ENCODE measurements around the gene OR52H1. TPM values are rescaled to one million over a fixed set of nuclear protein-coding genes. Genes with fewer than 3 reads are reported as not detected.
A peak's percentile ranks its signal among the peaks of the same experiment; 100 is the strongest.
"Not testable (repeated sequence)": the region's sequence is repeated elsewhere in the genome, so short reads cannot be mapped to it uniquely, and the experiment has no call there.

OR52H1 gene
- total and polyA plus RNA-seq, 9 of the 15 experiments (the other 6 are each of a cell fraction or from before 2014, with no cell fraction given), result 0.15 TPM; not detected in 8

GRCh38 chr11:5589906-5590305 lies 41.6 kb upstream of the OR52H1 start:
- H3K79me2 ChIP-seq (ENCODE audit: control insufficient read depth, insufficient read depth, low read length); DNase-seq (ENCODE audit: extremely low read depth in 1 of 4, low spot score in 3 of 4); H3K4me3 ChIP-seq; FAIRE-seq; H3K9me1 ChIP-seq (ENCODE audit: control insufficient read depth, insufficient read depth, low read length); ATAC-seq; H3K27ac ChIP-seq (ENCODE audit: extremely low read depth, low read depth, low read length); in situ Hi-C loops (cut with MboI); H3K9ac ChIP-seq (ENCODE audit: insufficient read depth in 1 of 2, low read depth in 2 of 2, low read length in 2 of 2); H3K27me3 ChIP-seq (ENCODE audit: control insufficient read depth in 2 of 2, insufficient read depth in 2 of 2, low read length in 2 of 2); CTCF ChIA-PET (ENCODE audit: low intra/inter-chr PET ratio); H3K4me1 ChIP-seq (replicated peaks in 1 of 2; ENCODE audit: control insufficient read depth in 2 of 2, insufficient read depth in 2 of 2, low read length in 2 of 2); H2AFZ ChIP-seq (ENCODE audit: low read depth, low read length); H3K36me3 ChIP-seq (ENCODE audit: control insufficient read depth, insufficient read depth, low read length); H4K20me1 ChIP-seq (replicated peaks; ENCODE audit: control insufficient read depth, insufficient read depth, low read length); H3K4me2 ChIP-seq (ENCODE audit: insufficient read depth, low read length); BruUV-seq (replicated peaks); H3K9me3 ChIP-seq (replicated peaks; ENCODE audit: control insufficient read depth, insufficient read depth, low read depth, low read length): not testable (repeated sequence)
- 94% methylated on average over 10 of the region's 31 CpGs for WGBS (ENCODE audit: insufficient coverage, low coverage, missing lambda C conversion rate)
- POLR2A ChIA-PET, result interaction anchor here (1.0 to 1.5 kb wide), 2 partner anchors 10 to 84 kb away, joined by 3 to 4 read pairs; no protein-coding TSS in a partner anchor
- intact Hi-C loops (cut with micrococcal nuclease), result loop anchor here (10.0 kb wide), 2 partner anchors 85 to 305 kb away; partner anchors contain the start of gene UBQLN3
- peak; percentile 76 for TF ChIP-seq ZBTB33 (CRISPR knock-in tag; IDR thresholded peaks at IDR 0.05)

- H3K9me1 ChIP-seq (ENCODE audit: control insufficient read depth, insufficient read depth, low read length); H3K4me3 ChIP-seq; H3K4me2 ChIP-seq (ENCODE audit: insufficient read depth, low read length); intact Hi-C loops (cut with micrococcal nuclease); DNase-seq (ENCODE audit: extremely low read depth in 1 of 4, low spot score in 3 of 4); FAIRE-seq; CTCF ChIA-PET (ENCODE audit: low intra/inter-chr PET ratio); ATAC-seq; H3K27ac ChIP-seq (ENCODE audit: extremely low read depth, low read depth, low read length); in situ Hi-C loops (cut with MboI); POLR2A ChIA-PET; H3K79me2 ChIP-seq (ENCODE audit: control insufficient read depth, insufficient read depth, low read length); H3K9me3 ChIP-seq (replicated peaks; ENCODE audit: control insufficient read depth, insufficient read depth, low read depth, low read length); H3K9ac ChIP-seq (ENCODE audit: insufficient read depth in 1 of 2, low read depth in 2 of 2, low read length in 2 of 2); H2AFZ ChIP-seq (ENCODE audit: low read depth, low read length); H4K20me1 ChIP-seq (replicated peaks; ENCODE audit: control insufficient read depth, insufficient read depth, low read length); H3K27me3 ChIP-seq (ENCODE audit: control insufficient read depth in 2 of 2, insufficient read depth in 2 of 2, low read length in 2 of 2); BruUV-seq (replicated peaks); H3K36me3 ChIP-seq (ENCODE audit: control insufficient read depth, insufficient read depth, low read length): not testable (repeated sequence)
- WGBS (ENCODE audit: insufficient coverage, low coverage, missing lambda C conversion rate), result 74% methylated on average over 5 of the region's 5 CpGs
- TF ChIP-seq BCOR (IDR thresholded peaks at IDR 0.05) (peak; percentile 77), ZNF146 (CRISPR knock-in tag; IDR thresholded peaks at IDR 0.05; ENCODE audit: unreplicated experiment) (peak; percentile 92), KDM1A (IDR thresholded peaks at IDR 0.05) (0 out of 4 replicates have a peak, but pooled peaks of 1 of the 2 experiments have one; percentile 7)
- H3K4me1 ChIP-seq (replicated peaks in 1 of 2; ENCODE audit: control insufficient read depth in 2 of 2, insufficient read depth in 2 of 2, low read length in 2 of 2), result peaks cover 11 to 13% of the 10 kb centered on the region in 2 experiments; a peak in 2 of 5 replicates
These were observed 36.1 kb upstream of the OR52H1 start for GRCh38 chr11:5584458-5584857.
